ENCODE measurements around the gene KCNK16. TPM values are rescaled to one million over a fixed set of nuclear protein-coding genes. Genes with fewer than 3 reads are reported as not detected.

Gene KCNK16
- not detected in 5 replicates for total RNA-seq (2022; extraction: Qiagen RNA extraction)

GRCh38 chr6:39322306-39322850 is at the start of gene KCNK16:
KCNK16 (minus strand) TSS chr6:39322702; CDS start chr6:39322540, 162 bp downstream.

GRCh38 chr6:39314273-39314795 is 8.2 kb downstream of the KCNK16 start, which contains the start of gene KCNK17:
KCNK17 (minus strand) TSS chr6:39314419; CDS start chr6:39314320, 99 bp downstream.

Other genes with a start within 250 kb of the KCNK16 start
- gene SAYSD1, start 207.5 kb downstream of the KCNK16 start, total RNA-seq (2022; extraction: Qiagen RNA extraction): 5.6 to 6.4 TPM (median 5.8 TPM) in 5 replicates
- gene KCNK5, start 93.2 kb downstream of the KCNK16 start, total RNA-seq (2022; extraction: Qiagen RNA extraction): 1.0 to 1.5 TPM (median 1.2 TPM) in 5 replicates
- gene KCNK17, start 8.3 kb downstream of the KCNK16 start, total RNA-seq (2022; extraction: Qiagen RNA extraction): not detected in 5 replicates

Measured in A549 treated with Hydrocortisone at 1 μM for 4 hours (cell line).